Endothelial cell of umbilical vein (primary cell): ENCODE data around the gene AGK. TPM values are rescaled to one million over a fixed set of nuclear protein-coding genes. Genes with fewer than 3 reads are reported as not detected.

Experiments
- BruUV-seq: library from RNA; stranded (reverse); fragments of 400-500 nt; replicated peaks from 2 replicates; lab custom pipeline; 2021; lab: Mats Ljungman, UMichigan
- CTCF ChIA-PET: fragments of 300-600, 350-600 bp; sonication (Branson Sonifier 250); formaldehyde crosslinking; loops from one replicate; lab custom pipeline; 2021; ENCODE audit warnings: antibody characterized with exemption, inconsistent platforms; lab: Charles Lee
- POLR2A ChIA-PET: fragments of 300-600, 350-600 bp; sonication (Branson Sonifier 250); formaldehyde crosslinking; loops from one replicate; lab custom pipeline; 2021; ENCODE audit warnings: antibody characterized with exemption, inconsistent platforms; lab: Charles Lee
- DNase-seq: peaks from one replicate; pipeline ENCODE4 v3.0.0-alpha.2; 2011; ENCODE audit warnings: low read depth, low spot score
- FAIRE-seq: peaks from 2 replicates; lab custom pipeline; 2011; peaks lifted over from hg19 to GRCh38; lab: Jason Lieb, UNC
- H2AFZ ChIP-seq: 2 replicates; pipeline ENCODE4 v1.6.0; 2012; ENCODE audit warnings: low read depth, low read length, control low read depth, inconsistent platforms
- H3K27ac ChIP-seq: 2 replicates; pipeline ENCODE4 v1.5.1; 2011; ENCODE audit warnings: low read depth, mild to moderate bottlenecking, control low read depth, low read length, moderate library complexity; ENCODE audit not compliant: insufficient read depth
- H3K27me3 ChIP-seq, 2 experiments: 2 replicates each; pipeline versions ENCODE4 v1.6.0 to v1.6.1; 2011; ENCODE audit warnings: low read length in 2 of 2, mixed read lengths in 1 of 2; ENCODE audit not compliant: control insufficient read depth in 2 of 2, insufficient read depth in 2 of 2
- H3K36me3 ChIP-seq, 2 experiments: 2 replicates in 1 of 2; 3 replicates in 1 of 2; pipeline ENCODE4 v1.5.1; 2011; ENCODE audit warnings: low read length in 2 of 2, mild to moderate bottlenecking in 1 of 2, moderate library complexity in 1 of 2; ENCODE audit not compliant: control insufficient read depth in 2 of 2, insufficient read depth in 2 of 2; ENCODE audit errors: extremely low read depth in 1 of 2
- H3K4me1 ChIP-seq: 3 replicates; pipeline ENCODE4 v1.5.1; 2011; ENCODE audit warnings: mild to moderate bottlenecking, low read length; ENCODE audit not compliant: control insufficient read depth, insufficient read depth; ENCODE audit errors: extremely low read depth
- H3K4me2 ChIP-seq: 2 replicates; pipeline ENCODE4 v1.6.1; 2011; ENCODE audit warnings: low read length, control low read depth, mixed read lengths; ENCODE audit not compliant: insufficient read depth
- H3K4me3 ChIP-seq, 3 experiments: fragments of 200-600 bp in 1 of 3; sonication (generic), shearing (Covaris generic) in 1 of 3; replicated peaks in 1 of 3; 2 replicates each; pipeline ENCODE4 v1.5.1; 2011 to 2016; ENCODE audit warnings: control low read depth in 3 of 3, low read length in 3 of 3, mild to moderate bottlenecking in 2 of 3, inconsistent platforms in 1 of 3, low read depth in 1 of 3, moderate library complexity in 1 of 3; ENCODE audit not compliant: insufficient read depth in 1 of 3
- H3K79me2 ChIP-seq: 2 replicates; pipeline ENCODE4 v1.6.0; 2012; ENCODE audit warnings: low read length, inconsistent platforms; ENCODE audit not compliant: control insufficient read depth, insufficient read depth
- H3K9ac ChIP-seq: replicated peaks from 2 replicates; pipeline ENCODE3; 2011; ENCODE audit warnings: low read length, control low read depth; ENCODE audit not compliant: insufficient read depth; ENCODE audit errors: extremely low read depth
- H3K9me1 ChIP-seq: replicated peaks from 3 replicates; pipeline ENCODE4 v1.6.0; 2011; ENCODE audit warnings: mild to moderate bottlenecking, low read length; ENCODE audit not compliant: control insufficient read depth, insufficient read depth; ENCODE audit errors: extremely low read depth
- H3K9me3 ChIP-seq: replicated peaks from 2 replicates; pipeline ENCODE4 v1.5.1; 2012; ENCODE audit warnings: low read length, inconsistent platforms; ENCODE audit not compliant: control insufficient read depth, insufficient read depth
- H4K20me1 ChIP-seq: replicated peaks from 2 replicates; pipeline ENCODE3; 2011; ENCODE audit warnings: mild to moderate bottlenecking, low read length; ENCODE audit not compliant: control insufficient read depth, insufficient read depth; ENCODE audit errors: extremely low read depth
- CTCF ChIP-seq, 2 donors: IDR thresholded peaks; 1 replicate in 1 of 2; 2 replicates in 1 of 2; pipeline ENCODE4 v1.5.1; 2011; ENCODE audit warnings: low read length in 2 of 2, mild to moderate bottlenecking in 2 of 2, moderate library complexity in 2 of 2, control low read depth in 1 of 2, inconsistent platforms in 1 of 2, low read depth in 1 of 2; ENCODE audit not compliant: insufficient read depth in 1 of 2; ENCODE audit errors: extremely low read depth in 1 of 2
- EZH2 ChIP-seq: IDR thresholded peaks from 2 replicates; pipeline ENCODE4 v1.6.1; 2012; ENCODE audit warnings: borderline replicate concordance, low read depth, mild to moderate bottlenecking, moderate library complexity, low read length, inconsistent platforms; ENCODE audit not compliant: severe bottlenecking
- FOS ChIP-seq: IDR thresholded peaks from 2 replicates; pipeline ENCODE4 v1.6.1; 2011; ENCODE audit warnings: mild to moderate bottlenecking, low read length, moderate library complexity, borderline replicate concordance; ENCODE audit not compliant: insufficient read depth
- GATA2 ChIP-seq: IDR thresholded peaks from 2 replicates; pipeline ENCODE4 v1.7.0; 2011; ENCODE audit warnings: low read depth, mild to moderate bottlenecking, moderate library complexity, mixed read lengths, low read length; ENCODE audit not compliant: insufficient read length, insufficient read depth
- JUN ChIP-seq: IDR thresholded peaks from 2 replicates; pipeline ENCODE4 v1.6.1; 2011; ENCODE audit warnings: borderline replicate concordance, low read depth; ENCODE audit not compliant: insufficient read length, insufficient read depth
- MAX ChIP-seq: IDR thresholded peaks from 2 replicates; pipeline ENCODE4 v1.6.1; 2011; ENCODE audit not compliant: insufficient read depth, insufficient read length
- MYC ChIP-seq: IDR thresholded peaks from one replicate; pipeline ENCODE4 v1.6.1; 2011; ENCODE audit warnings: mild to moderate bottlenecking, low read depth, low read length
- POLR2A ChIP-seq: IDR thresholded peaks from 2 replicates; pipeline ENCODE4 v1.6.1; 2012; ENCODE audit warnings: low read depth, mild to moderate bottlenecking, control low read depth, low read length
- POLR2AphosphoS5 ChIP-seq: IDR thresholded peaks from 2 replicates; pipeline ENCODE4 v1.6.1; 2012; ENCODE audit warnings: low read depth, mild to moderate bottlenecking, control low read depth, low read length, moderate library complexity; ENCODE audit not compliant: insufficient read depth
- dilution Hi-C: fragments of 300-500 bp; cut with MboI; formaldehyde crosslinking; loops from one replicate; pipeline ENCODE4 v1.15.0; 2019; ENCODE audit warnings: low sequenced_read_pairs; ENCODE audit not compliant: extremely low pct_ligation_motif_present
- intact Hi-C: fragments of 100-400 bp; cut with micrococcal nuclease; formaldehyde crosslinking; loops from one replicate; pipeline ENCODE4 v1.10.0; 2022
- polyA plus RNA-seq, 4 experiments: library from polyadenylated mRNA; depleted of rRNA in 3 of 4; stranded (reverse) in 3 of 4; unstranded in 1 of 4; fragments of >200 nt; gene quantifications; 2 replicates each; pipeline versions ENCODE4 v1.2.1 to v1.2.3, GENCODE V29; 2011 to 2012; ENCODE audit warnings: missing spikeins in 1 of 4
- total RNA-seq: library from RNA; stranded (reverse); gene quantifications from 2 replicates; pipeline ENCODE4 v1.2.3, GENCODE V29; 2021

The AGK gene
- total and polyA plus RNA-seq, 2 donors (not counting 3 experiments of a cell fraction or from before 2014, with no cell fraction given) = 23.6 to 34.3 TPM

GRCh38 chr7:141597966-141598365 is 46.8 kb downstream of the AGK start:
- dilution Hi-C loops = no loop called here
- no TSS peak for BruUV-seq
- CTCF ChIA-PET = no interaction called here

More at GRCh38 chr7:141597966-141598365, 46.8 kb downstream of the AGK start:
- POLR2A ChIA-PET = no interaction called here
- peaks cover 0 to 3% of the 10 kb centered on the region in 2 experiments for H3K36me3 ChIP-seq
- no peak for DNase-seq
- no peaks in the 10 kb centered on the region for H3K4me1 ChIP-seq
- no peaks in the 10 kb centered on the region for H4K20me1 ChIP-seq
- H3K79me2 ChIP-seq = no peaks in the 10 kb centered on the region
- intact Hi-C loops = no loop called here
- no peaks in the 10 kb centered on the region for H3K27me3 ChIP-seq
- H3K4me3 ChIP-seq = no peak overlapping the region
- no peak overlapping the region for H3K27ac ChIP-seq
- H3K4me2 ChIP-seq = no peak overlapping the region
- no peak overlapping the region for H2AFZ ChIP-seq
- FAIRE-seq = no peak
- no peaks in the 10 kb centered on the region for H3K9me1 ChIP-seq
- no peak overlapping the region for H3K9ac ChIP-seq
- no peaks in the 10 kb centered on the region for H3K9me3 ChIP-seq
- TF ChIP-seq JUN (no peak), EZH2 (no peak), MAX (no peak), POLR2AphosphoS5 (no peak), FOS (no peak), MYC (no peak), POLR2A (no peak), GATA2 (no peak), CTCF (IDR thresholded peaks at IDR 0.05; ENCODE audit: extremely low read depth in 1 of 2, insufficient read depth in 1 of 2, low read depth in 1 of 2, low read length in 2 of 2) (no peak)
